GM12878 (cell line): ENCODE measurements around the gene HOXB3. TPM values are rescaled to one million over a fixed set of nuclear protein-coding genes. Genes with fewer than 3 reads are reported as not detected.

ENCODE experiments used
- ATAC-seq: fragments of 200-7000 bp; cut with Tn5 transposase; 3 replicates; pipeline ENCODE4 v1.9.1; 2020; ENCODE audit warnings: mild to moderate bottlenecking, moderate library complexity
- BruUV-seq: library from RNA; stranded (reverse); fragments of 400-500 nt; replicated peaks from 2 replicates; lab custom pipeline; 2021; lab: Mats Ljungman, UMichigan
- CTCF ChIA-PET: fragments of 300-600 bp; sonication (Branson Sonifier 250); formaldehyde crosslinking; extraction: SDS; loops from one replicate; lab custom pipeline; 2021; ENCODE audit warnings: inconsistent platforms; lab: Yijun Ruan, JAX
- POLR2A ChIA-PET: fragments of 350-600 bp; formaldehyde crosslinking; extraction: SDS; loops from one replicate; lab custom pipeline; 2021; ENCODE audit warnings: inconsistent platforms; lab: Charles Lee
- RAD21 ChIA-PET: fragments of 300-600 bp; sonication (Branson Sonifier 250); formaldehyde crosslinking; loops from one replicate; lab custom pipeline; 2023; ENCODE audit warnings: antibody characterized with exemption; ENCODE audit not compliant: unreplicated experiment; lab: Charles Lee
- SMC1A ChIA-PET: fragments of 300-600 bp; sonication (Branson Sonifier 250); formaldehyde crosslinking; loops from one replicate; lab custom pipeline; 2023; ENCODE audit not compliant: unreplicated experiment, uncharacterized antibody; lab: Charles Lee
- DNase-seq: peaks from one replicate; pipeline ENCODE4 v3.0.0-alpha.2; 2011; ENCODE audit warnings: low read depth, low spot score
- FAIRE-seq: peaks from 3 replicates; lab custom pipeline; 2011; peaks lifted over from hg19 to GRCh38; lab: Jason Lieb, UNC
- H2AFZ ChIP-seq: 2 replicates; pipeline ENCODE4 v1.6.0; 2011; ENCODE audit warnings: low read depth, low read length, control low read depth; ENCODE audit not compliant: control insufficient read depth
- H3K27ac ChIP-seq: 2 replicates; pipeline ENCODE4 v1.5.1; 2011; ENCODE audit warnings: control low read depth; ENCODE audit not compliant: control insufficient read depth, insufficient read depth
- H3K27me3 ChIP-seq, 2 experiments: replicated peaks in 1 of 2; 2 replicates each; pipeline versions ENCODE4 v1.6.0 to v1.6.1; 2011; ENCODE audit warnings: low read length in 1 of 2; ENCODE audit not compliant: control insufficient read depth in 2 of 2, insufficient read depth in 2 of 2
- H3K36me3 ChIP-seq, 2 experiments: 2 replicates each; pipeline ENCODE4 v1.5.1; 2011; ENCODE audit warnings: low read length in 1 of 2; ENCODE audit not compliant: control insufficient read depth in 2 of 2, insufficient read depth in 2 of 2
- H3K4me1 ChIP-seq: 2 replicates; pipeline ENCODE4 v1.6.1; 2011; ENCODE audit warnings: mild to moderate bottlenecking, low read length, moderate library complexity, mixed read lengths; ENCODE audit not compliant: control insufficient read depth, insufficient read depth
- H3K4me2 ChIP-seq: 2 replicates; pipeline ENCODE4 v1.6.0; 2011; ENCODE audit warnings: control low read depth; ENCODE audit not compliant: control insufficient read depth, insufficient read depth
- H3K4me3 ChIP-seq: fragments of 200-600 bp; sonication (generic); 2 replicates; pipeline ENCODE4 v1.5.1; 2016
- H3K79me2 ChIP-seq: 2 replicates; pipeline ENCODE4 v1.6.0; 2011; ENCODE audit warnings: low read length; ENCODE audit not compliant: control insufficient read depth, insufficient read depth
- H3K9ac ChIP-seq: 2 replicates; pipeline ENCODE4 v1.8.0; 2011; ENCODE audit warnings: low read length, control low read depth, mixed read lengths; ENCODE audit not compliant: control insufficient read depth, insufficient read depth
- H3K9me3 ChIP-seq: replicated peaks from 3 replicates; pipeline ENCODE4 v1.5.1; 2011; ENCODE audit warnings: mild to moderate bottlenecking, low read length; ENCODE audit not compliant: control insufficient read depth, insufficient read depth
- H4K20me1 ChIP-seq: 2 replicates; pipeline ENCODE4 v1.6.0; 2011; ENCODE audit not compliant: control insufficient read depth, insufficient read depth
- BMI1 ChIP-seq: fragments of 450-650 bp; IDR thresholded peaks from 2 replicates; pipeline ENCODE4 v1.6.1; 2016; ENCODE audit warnings: mild to moderate bottlenecking, moderate library complexity, borderline replicate concordance
- CREM ChIP-seq: IDR thresholded peaks from 2 replicates; pipeline ENCODE4 v1.6.1; 2014; ENCODE audit warnings: antibody characterized with exemption, low read depth
- E2F8 ChIP-seq: fragments of 450-650 bp; IDR thresholded peaks from 2 replicates; pipeline ENCODE4 v1.6.1; 2018; ENCODE audit warnings: mild to moderate bottlenecking, low read depth, moderate library complexity; ENCODE audit not compliant: partially characterized antibody
- EZH2 ChIP-seq: IDR thresholded peaks from 2 replicates; pipeline ENCODE4 v1.6.1; 2012; ENCODE audit warnings: low read depth, mild to moderate bottlenecking, control low read depth, inconsistent platforms, low read length, borderline replicate concordance; ENCODE audit not compliant: control insufficient read depth
- JUNB ChIP-seq: IDR thresholded peaks from 2 replicates; pipeline ENCODE4 v1.6.1; 2016; ENCODE audit warnings: antibody characterized with exemption, mild to moderate bottlenecking
- MYB ChIP-seq: fragments of 150-350 bp; IDR thresholded peaks from 2 replicates; pipeline ENCODE4 v1.6.1; 2014; ENCODE audit warnings: mild to moderate bottlenecking, low read depth, low read length, borderline replicate concordance
- NFYB ChIP-seq: IDR thresholded peaks from 2 replicates; pipeline ENCODE4 v1.6.1; 2011; ENCODE audit warnings: low read depth, mild to moderate bottlenecking, low read length, improper control_type of control experiment, moderate library complexity; ENCODE audit not compliant: insufficient read depth
- NRF1 ChIP-seq: conservative IDR thresholded peaks from 2 replicates; pipeline ENCODE4 v1.6.1; 2011; ENCODE audit warnings: mild to moderate bottlenecking, low read depth, low read length, improper control_type of control experiment
- SUZ12 ChIP-seq: fragments of 200-600 bp; sonication (generic); IDR thresholded peaks from one replicate; pipeline ENCODE4 v1.6.1; 2018; ENCODE audit warnings: antibody characterized with exemption, mild to moderate bottlenecking; ENCODE audit not compliant: unreplicated experiment
- YBX1 ChIP-seq: fragments of 450-650 bp; IDR thresholded peaks from 2 replicates; pipeline ENCODE4 v1.6.1; 2016; ENCODE audit warnings: antibody characterized with exemption
- WGBS: methylation state at CpG from one replicate; pipeline ENCODE4 v1.1.6; 2016; ENCODE audit warnings: low lambda C conversion rate; ENCODE audit not compliant: insufficient replicate concordance, insufficient coverage; ENCODE audit errors: missing lambda C conversion rate; 5-methylcytosine and 5-hydroxymethylcytosine counted together
- in situ Hi-C: fragments of 300-500 bp; cut with MboI; formaldehyde crosslinking; loops from 9 replicates; pipeline ENCODE4 v1.14.3; 2018; ENCODE audit warnings: mixed read lengths
- intact Hi-C: fragments of 100-400 bp; cut with micrococcal nuclease; formaldehyde crosslinking; loops from one replicate; pipeline ENCODE4 v1.14.2; 2022; ENCODE audit not compliant: unreplicated experiment
- polyA plus RNA-seq, 11 experiments: library from polyadenylated mRNA; depleted of rRNA in 4 of 11; unstranded in 6 of 11; stranded (reverse) in 5 of 11; fragments of >200 nt; fragmentation: Nextera tagmentation in 4 of 11; fragmentation: Illumina TruSeq in 1 of 11; extraction: Ambion mirVana in 4 of 11; extraction: Trizol in 1 of 11; gene quantifications; 1 replicate in 1 of 11; 2 replicates in 10 of 11; pipeline versions ENCODE4 v1.2.1 to v1.2.3, GENCODE V29; 2011 to 2016; ENCODE audit warnings: inconsistent platforms in 2 of 11, missing spikeins in 2 of 11, low read depth in 1 of 11
- total RNA-seq, 4 experiments: library from RNA; depleted of rRNA in 3 of 4; stranded (reverse); fragments of >200 nt in 3 of 4; fragmentation: Illumina TruSeq in 1 of 4; extraction: Trizol in 1 of 4; gene quantifications; 2 replicates each; pipeline versions ENCODE4 v1.2.1 to v1.2.3, GENCODE V29; 2013 to 2021
- TF ChIP-seq, protein P1 (sequence below): fragments of 450-650 bp; IDR thresholded peaks from 2 replicates; pipeline ENCODE4 v1.6.1; 2017; ENCODE audit warnings: low read depth, mild to moderate bottlenecking, moderate library complexity
- TF ChIP-seq, protein P2 (sequence below): fragments of 450-650 bp; IDR thresholded peaks from 2 replicates; pipeline ENCODE4 v1.6.1; 2017; ENCODE audit warnings: mild to moderate bottlenecking, low read depth, inconsistent platforms; ENCODE audit not compliant: poor library complexity, severe bottlenecking

HOXB3 gene
- total and polyA plus RNA-seq, 10 of the 15 experiments (the other 5 are each of a cell fraction or from before 2014, with no cell fraction given) = 0.19 to 7.7 (median 2.9) TPM

- intact Hi-C loops (loop anchor here (5.0 kb wide), 1 partner anchor 353 kb away; no protein-coding TSS in a partner anchor), in situ Hi-C loops (no loop called here)
- POLR2A ChIA-PET = no interaction called here
- no peak for DNase-seq
- FAIRE-seq = no peak
- SMC1A ChIA-PET = interaction anchor here (0.9 to 1.8 kb wide), 3 partner anchors 9 to 23 kb away, joined by 3 to 7 read pairs (median 5); no protein-coding TSS in a partner anchor
- no peak within 1 kb of the TSS for H3K27ac ChIP-seq
- H2AFZ ChIP-seq = no peak within 1 kb of the TSS
- TF ChIP-seq BMI1 (no peak), SUZ12 (peak; percentile 11), YBX1 (no peak), CREM (no peak), EZH2 (0 out of 2 replicates have a peak, but pooled peaks have one; percentile 46), MYB (no peak), E2F8 (no peak), NFYB (no peak), NRF1 (no peak), JUNB (no peak)
- TF ChIP-seq, protein P1, sequence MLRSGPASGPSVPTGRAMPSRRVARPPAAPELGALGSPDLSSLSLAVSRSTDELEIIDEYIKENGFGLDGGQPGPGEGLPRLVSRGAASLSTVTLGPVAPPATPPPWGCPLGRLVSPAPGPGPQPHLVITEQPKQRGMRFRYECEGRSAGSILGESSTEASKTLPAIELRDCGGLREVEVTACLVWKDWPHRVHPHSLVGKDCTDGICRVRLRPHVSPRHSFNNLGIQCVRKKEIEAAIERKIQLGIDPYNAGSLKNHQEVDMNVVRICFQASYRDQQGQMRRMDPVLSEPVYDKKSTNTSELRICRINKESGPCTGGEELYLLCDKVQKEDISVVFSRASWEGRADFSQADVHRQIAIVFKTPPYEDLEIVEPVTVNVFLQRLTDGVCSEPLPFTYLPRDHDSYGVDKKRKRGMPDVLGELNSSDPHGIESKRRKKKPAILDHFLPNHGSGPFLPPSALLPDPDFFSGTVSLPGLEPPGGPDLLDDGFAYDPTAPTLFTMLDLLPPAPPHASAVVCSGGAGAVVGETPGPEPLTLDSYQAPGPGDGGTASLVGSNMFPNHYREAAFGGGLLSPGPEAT = no peak
- TF ChIP-seq, protein P2, sequence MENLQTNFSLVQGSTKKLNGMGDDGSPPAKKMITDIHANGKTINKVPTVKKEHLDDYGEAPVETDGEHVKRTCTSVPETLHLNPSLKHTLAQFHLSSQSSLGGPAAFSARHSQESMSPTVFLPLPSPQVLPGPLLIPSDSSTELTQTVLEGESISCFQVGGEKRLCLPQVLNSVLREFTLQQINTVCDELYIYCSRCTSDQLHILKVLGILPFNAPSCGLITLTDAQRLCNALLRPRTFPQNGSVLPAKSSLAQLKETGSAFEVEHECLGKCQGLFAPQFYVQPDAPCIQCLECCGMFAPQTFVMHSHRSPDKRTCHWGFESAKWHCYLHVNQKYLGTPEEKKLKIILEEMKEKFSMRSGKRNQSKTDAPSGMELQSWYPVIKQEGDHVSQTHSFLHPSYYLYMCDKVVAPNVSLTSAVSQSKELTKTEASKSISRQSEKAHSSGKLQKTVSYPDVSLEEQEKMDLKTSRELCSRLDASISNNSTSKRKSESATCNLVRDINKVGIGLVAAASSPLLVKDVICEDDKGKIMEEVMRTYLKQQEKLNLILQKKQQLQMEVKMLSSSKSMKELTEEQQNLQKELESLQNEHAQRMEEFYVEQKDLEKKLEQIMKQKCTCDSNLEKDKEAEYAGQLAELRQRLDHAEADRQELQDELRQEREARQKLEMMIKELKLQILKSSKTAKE = no peak
- TF ChIP-seq, all 136 proteins: peak for 2
- Histone ChIP-seq H3K9me3 (no peaks in the 10 kb centered on the region), H3K27me3 (peaks cover 28 to 38% of the 10 kb centered on the region in 2 experiments), H3K4me2 (peak within 1 kb of the TSS; percentile 25; the same call in 1 of the 2 replicates), H3K36me3 (no peaks in the 10 kb centered on the region; a peak in 1 of 4 replicates), H3K79me2 (no peaks in the 10 kb centered on the region), H3K4me3 (no peak within 1 kb of the TSS), H3K4me1 (peaks cover 6% of the 10 kb centered on the region), H3K9ac (no peak within 1 kb of the TSS), H4K20me1 (no peaks in the 10 kb centered on the region)
- ChIA-PET CTCF (interaction anchor here (0.5 to 1.6 kb wide), 3 partner anchors 22 to 480 kb away, joined by 3 to 4 read pairs (median 3); no protein-coding TSS in a partner anchor), RAD21 (no interaction called here)
- no TSS peak for BruUV-seq
- no peak for ATAC-seq
- 28% methylated on average over 38 of the region's 41 CpGs for WGBS
Observed at GRCh38 chr17:48615047-48615962, 25.3 kb upstream of the HOXB3 start, which contains the start of gene HOXB8. Gene HOXB8, minus strand, starts transcription at chr17:48615292. Its CDS starts 588 bp downstream, at chr17:48614704.
